Measurements from ENCODE around the gene KCNJ16.

DNA sequence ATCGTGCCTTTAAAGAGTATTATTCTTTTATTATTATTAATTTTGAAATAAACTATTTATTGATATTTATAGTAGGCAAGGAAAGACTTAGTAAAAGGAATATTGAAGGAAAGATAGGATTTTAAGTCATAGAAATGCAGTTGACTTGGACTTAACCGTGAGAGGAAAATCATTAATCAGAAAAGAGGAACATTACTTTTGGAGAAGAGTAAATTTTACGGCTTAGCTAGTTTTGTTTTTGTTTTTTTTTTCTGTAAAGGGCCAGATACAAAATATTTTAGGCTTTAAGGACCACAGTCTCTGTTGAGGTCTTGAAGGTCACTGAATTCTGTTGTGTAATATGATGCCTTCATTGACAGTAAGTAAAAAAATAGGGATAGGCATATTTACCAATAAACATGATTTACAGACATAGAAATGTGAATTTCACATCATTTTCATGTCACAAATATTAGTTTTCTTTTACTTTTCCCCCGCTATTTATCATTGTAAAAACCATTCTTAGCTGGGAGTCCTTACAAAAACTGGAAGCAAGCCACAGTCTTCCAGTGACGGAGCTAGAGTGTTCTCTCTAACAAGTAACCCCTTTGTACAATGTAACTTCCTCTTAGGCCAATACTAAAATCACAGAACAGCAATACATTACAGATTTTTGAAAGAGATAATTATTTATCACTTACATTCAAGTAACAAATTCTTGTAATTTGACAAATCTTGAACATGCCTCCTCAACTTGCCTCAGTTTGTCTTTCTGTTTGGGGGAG, 2.3 kb upstream of the KCNJ16 start:
- TF ChIP-seq, protein P1, sequence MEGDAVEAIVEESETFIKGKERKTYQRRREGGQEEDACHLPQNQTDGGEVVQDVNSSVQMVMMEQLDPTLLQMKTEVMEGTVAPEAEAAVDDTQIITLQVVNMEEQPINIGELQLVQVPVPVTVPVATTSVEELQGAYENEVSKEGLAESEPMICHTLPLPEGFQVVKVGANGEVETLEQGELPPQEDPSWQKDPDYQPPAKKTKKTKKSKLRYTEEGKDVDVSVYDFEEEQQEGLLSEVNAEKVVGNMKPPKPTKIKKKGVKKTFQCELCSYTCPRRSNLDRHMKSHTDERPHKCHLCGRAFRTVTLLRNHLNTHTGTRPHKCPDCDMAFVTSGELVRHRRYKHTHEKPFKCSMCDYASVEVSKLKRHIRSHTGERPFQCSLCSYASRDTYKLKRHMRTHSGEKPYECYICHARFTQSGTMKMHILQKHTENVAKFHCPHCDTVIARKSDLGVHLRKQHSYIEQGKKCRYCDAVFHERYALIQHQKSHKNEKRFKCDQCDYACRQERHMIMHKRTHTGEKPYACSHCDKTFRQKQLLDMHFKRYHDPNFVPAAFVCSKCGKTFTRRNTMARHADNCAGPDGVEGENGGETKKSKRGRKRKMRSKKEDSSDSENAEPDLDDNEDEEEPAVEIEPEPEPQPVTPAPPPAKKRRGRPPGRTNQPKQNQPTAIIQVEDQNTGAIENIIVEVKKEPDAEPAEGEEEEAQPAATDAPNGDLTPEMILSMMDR (IDR thresholded peaks at IDR 0.05; ENCODE audit: low read depth, low read length): no peak
- TF ChIP-seq, protein P2, sequence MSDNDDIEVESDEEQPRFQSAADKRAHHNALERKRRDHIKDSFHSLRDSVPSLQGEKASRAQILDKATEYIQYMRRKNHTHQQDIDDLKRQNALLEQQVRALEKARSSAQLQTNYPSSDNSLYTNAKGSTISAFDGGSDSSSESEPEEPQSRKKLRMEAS (IDR thresholded peaks at IDR 0.05; ENCODE audit: low read depth, low read length): no peak
- no peak for TF ChIP-seq POLR2A (IDR thresholded peaks at IDR 0.05; ENCODE audit: extremely low read depth, insufficient read length)

Measured in NB4 (cell line).